Neural cell (in vitro differentiated cells): ENCODE results near the gene GNA15. TPM values are rescaled to one million over a fixed set of nuclear protein-coding genes. Genes with fewer than 3 reads are reported as not detected.

Experiments
- H2AFZ ChIP-seq: fragments of 200-600, 300-800 bp; sonication (generic), shearing (Covaris generic); 2 replicates; pipeline ENCODE4 v1.6.0; 2014; ENCODE audit warnings: low read depth, mild to moderate bottlenecking, antibody characterized with exemption, low read length, moderate library complexity
- H3F3A ChIP-seq: fragments of 200-600 bp; shearing (Covaris generic); 2 replicates; pipeline ENCODE4 v1.6.1; 2016; ENCODE audit warnings: mild to moderate bottlenecking, moderate library complexity, mixed read lengths, antibody characterized with exemption, low read length; ENCODE audit not compliant: insufficient read depth, poor library complexity, severe bottlenecking
- H3K27ac ChIP-seq: fragments of 200-600, 300-800 bp; sonication (generic), shearing (Covaris generic); 2 replicates; pipeline ENCODE4 v1.5.1; 2014; ENCODE audit warnings: mild to moderate bottlenecking, low read length, moderate library complexity
- H3K27me3 ChIP-seq: fragments of 300-800, 200-600 bp; sonication (generic), shearing (Covaris generic); 2 replicates; pipeline ENCODE4 v1.6.0; 2014; ENCODE audit warnings: mild to moderate bottlenecking, low read depth, low read length, moderate library complexity; ENCODE audit not compliant: insufficient read depth
- H3K36me3 ChIP-seq: fragments of 300-800, 200-600 bp; sonication (generic), shearing (Covaris generic); 2 replicates; pipeline ENCODE4 v1.5.1; 2014; ENCODE audit warnings: mild to moderate bottlenecking, antibody characterized with exemption, low read length, moderate library complexity; ENCODE audit not compliant: insufficient read depth
- H3K4me2 ChIP-seq: fragments of 300-800, 200-600 bp; sonication (generic), shearing (Covaris generic); 2 replicates; pipeline ENCODE4 v1.6.0; 2014; ENCODE audit warnings: mild to moderate bottlenecking, low read length
- H3K4me3 ChIP-seq: fragments of 300-800, 200-600 bp; sonication (generic), shearing (Covaris generic); 2 replicates; pipeline ENCODE4 v1.5.1; 2014; ENCODE audit warnings: mild to moderate bottlenecking, low read length, moderate library complexity
- H3K79me2 ChIP-seq: fragments of 200-600 bp; shearing (Covaris generic); replicated peaks from 2 replicates; pipeline ENCODE4 v1.6.0; 2014; ENCODE audit warnings: mild to moderate bottlenecking, low read length, moderate library complexity; ENCODE audit not compliant: insufficient read depth
- H3K9ac ChIP-seq: fragments of 300-800, 200-600 bp; sonication (generic), shearing (Covaris generic); 2 replicates; pipeline ENCODE4 v1.6.1; 2016; ENCODE audit warnings: mild to moderate bottlenecking, low read length, mixed read lengths
- H3K9me2 ChIP-seq: fragments of 200-600 bp; shearing (Covaris generic); 2 replicates; pipeline ENCODE4 v1.6.1; 2016; ENCODE audit warnings: mild to moderate bottlenecking, low read length, mixed read lengths; ENCODE audit not compliant: insufficient read depth
- H3K9me3 ChIP-seq: fragments of 200-600, 300-800 bp; sonication (generic), shearing (Covaris generic); 2 replicates; pipeline ENCODE4 v1.6.1; 2016; ENCODE audit warnings: mild to moderate bottlenecking, mixed run types, low read length, moderate library complexity, mixed read lengths
- H4K20me1 ChIP-seq: fragments of 200-600 bp; shearing (Covaris generic); 2 replicates; pipeline ENCODE4 v1.6.1; 2016; ENCODE audit warnings: mild to moderate bottlenecking, mixed run types; ENCODE audit not compliant: insufficient read depth
- CTCF ChIP-seq: fragments of 450-650 bp; IDR thresholded peaks from 2 replicates; pipeline ENCODE4 v1.5.1; 2014; ENCODE audit warnings: antibody characterized with exemption, mild to moderate bottlenecking, moderate library complexity; ENCODE audit not compliant: poor library complexity, severe bottlenecking
- EP300 ChIP-seq: fragments of 450-650 bp; conservative IDR thresholded peaks from 2 replicates; pipeline ENCODE4 v1.6.1; 2014; ENCODE audit warnings: antibody characterized with exemption, mild to moderate bottlenecking, moderate library complexity; ENCODE audit not compliant: poor library complexity, severe bottlenecking
- EZH2 ChIP-seq: fragments of 200-600, 300-800 bp; shearing (Covaris generic), sonication (generic); IDR thresholded peaks from 2 replicates; pipeline ENCODE4 v1.6.1; 2014; ENCODE audit warnings: antibody characterized with exemption, low read length, borderline replicate concordance, mild to moderate bottlenecking; ENCODE audit not compliant: insufficient read depth, poor library complexity, severe bottlenecking
- MXI1 ChIP-seq: fragments of 450-650 bp; conservative IDR thresholded peaks from 2 replicates; pipeline ENCODE4 v1.6.1; 2014; ENCODE audit warnings: antibody characterized with exemption, mild to moderate bottlenecking; ENCODE audit not compliant: poor library complexity, severe bottlenecking
- POLR2AphosphoS5 ChIP-seq: IDR thresholded peaks from 2 replicates; pipeline ENCODE4 v1.6.1; 2012
- RAD21 ChIP-seq: fragments of 450-650 bp; conservative IDR thresholded peaks from 2 replicates; pipeline ENCODE4 v1.6.1; 2014; ENCODE audit warnings: antibody characterized with exemption, mild to moderate bottlenecking, moderate library complexity
- REST ChIP-seq: IDR thresholded peaks from 2 replicates; pipeline ENCODE4 v1.6.1; 2012; ENCODE audit warnings: borderline replicate concordance
- SMC3 ChIP-seq: fragments of 450-650 bp; conservative IDR thresholded peaks from 2 replicates; pipeline ENCODE4 v1.6.1; 2014; ENCODE audit warnings: antibody characterized with exemption, mild to moderate bottlenecking, moderate library complexity; ENCODE audit not compliant: poor library complexity
- TAF1 ChIP-seq: IDR thresholded peaks from 2 replicates; pipeline ENCODE4 v1.6.1; 2012; ENCODE audit warnings: low read depth
- polyA plus RNA-seq: library from polyadenylated mRNA; depleted of rRNA; stranded (reverse); fragments of >200 nt; gene quantifications from 2 replicates; pipeline ENCODE4 v1.2.3, GENCODE V29; 2014

The GNA15 gene
- polyA plus RNA-seq, 1 donor from 2014 or later: not detected

GRCh38 chr19:3109491-3109890 lies 26.3 kb upstream of the GNA15 start:
- H3K9me2 ChIP-seq: no peaks in the 10 kb centered on the region
- no peaks in the 10 kb centered on the region for H3K9me3 ChIP-seq
- peaks cover 8% of the 10 kb centered on the region for H3K79me2 ChIP-seq
- H2AFZ ChIP-seq: no peak overlapping the region
- H3K9ac ChIP-seq: no peak overlapping the region
- H3K27me3 ChIP-seq: no peaks in the 10 kb centered on the region
- H4K20me1 ChIP-seq: no peaks in the 10 kb centered on the region
- no peaks in the 10 kb centered on the region for H3K36me3 ChIP-seq
- no peak overlapping the region for H3K4me3 ChIP-seq
- H3F3A ChIP-seq: no peaks in the 10 kb centered on the region
- no peak overlapping the region for H3K27ac ChIP-seq
- TF ChIP-seq EP300 (no peak), RAD21 (no peak), MXI1 (no peak), EZH2 (no peak), REST (no peak), SMC3 (no peak), CTCF (no peak), TAF1 (no peak), POLR2AphosphoS5 (no peak)
- H3K4me2 ChIP-seq: no peak overlapping the region

GRCh38 chr19:3110126-3110825 lies 25.6 kb upstream of the GNA15 start:
- no peak overlapping the region for H3K4me2 ChIP-seq
- TF ChIP-seq EZH2: no peak
- TF ChIP-seq RAD21: no peak
- TF ChIP-seq REST: no peak
- no peak for TF ChIP-seq MXI1
- TF ChIP-seq SMC3: no peak
- TF ChIP-seq POLR2AphosphoS5: no peak
- no peak for TF ChIP-seq CTCF
- no peak for TF ChIP-seq TAF1
- no peak for TF ChIP-seq EP300
- no peak overlapping the region for H3K27ac ChIP-seq
- H3K9ac ChIP-seq: no peak overlapping the region
- no peaks in the 10 kb centered on the region for H3K9me2 ChIP-seq
- no peaks in the 10 kb centered on the region for H4K20me1 ChIP-seq
- H2AFZ ChIP-seq: no peak overlapping the region
- H3K36me3 ChIP-seq: no peaks in the 10 kb centered on the region
- no peak overlapping the region for H3K4me3 ChIP-seq
- H3K27me3 ChIP-seq: no peaks in the 10 kb centered on the region
- no peaks in the 10 kb centered on the region for H3K9me3 ChIP-seq
- H3K79me2 ChIP-seq: peaks cover 8% of the 10 kb centered on the region
- no peaks in the 10 kb centered on the region for H3F3A ChIP-seq
